IMR-90 (cell line): ENCODE data around the gene IGF2R. TPM values are rescaled to one million over a fixed set of nuclear protein-coding genes. Genes with fewer than 3 reads are reported as not detected.

Experiments used
- ATAC-seq: fragments of 200-7000 bp; cut with Tn5 transposase; 2 replicates; pipeline ENCODE4 v1.9.1; 2020; ENCODE audit warnings: low read depth, mild to moderate bottlenecking, moderate library complexity
- BruUV-seq: library from RNA; stranded (reverse); fragments of 400-500 nt; replicated peaks from 2 replicates; lab custom pipeline; 2021; lab: Mats Ljungman, UMichigan
- CTCF ChIA-PET: fragments of 300-600 bp; formaldehyde crosslinking; extraction: SDS; loops from one replicate; lab custom pipeline; 2021; ENCODE audit warnings: antibody characterized with exemption; lab: Yijun Ruan, JAX
- POLR2A ChIA-PET: fragments of 300-600 bp; sonication (Branson Sonifier 250); formaldehyde crosslinking; loops from one replicate; lab custom pipeline; 2022; ENCODE audit warnings: antibody characterized with exemption; ENCODE audit not compliant: unreplicated experiment; lab: Charles Lee
- DNase-seq: peaks from one replicate; pipeline ENCODE4 v3.0.0; 2013
- H2AFZ ChIP-seq: replicated peaks from 2 replicates; pipeline ENCODE3; 2013; ENCODE audit warnings: low read length, mild to moderate bottlenecking; ENCODE audit not compliant: poor library complexity
- H2AK5ac ChIP-seq: 2 replicates; pipeline ENCODE4 v1.6.1; 2013; ENCODE audit warnings: low read depth, low read length, inconsistent platforms
- H2AK9ac ChIP-seq: replicated peaks from 2 replicates; pipeline ENCODE3; 2013; ENCODE audit warnings: mild to moderate bottlenecking, low read depth, low read length, moderate library complexity; ENCODE audit not compliant: poor library complexity
- H2BK120ac ChIP-seq: 2 replicates; pipeline ENCODE4 v1.6.1; 2013; ENCODE audit warnings: low read depth, low read length, inconsistent platforms
- H2BK15ac ChIP-seq: 3 replicates; pipeline ENCODE4 v1.6.1; 2013; ENCODE audit warnings: low read depth, low read length, inconsistent platforms
- H2BK20ac ChIP-seq: 2 replicates; pipeline ENCODE4 v1.6.1; 2013; ENCODE audit warnings: low read depth, mild to moderate bottlenecking, inconsistent platforms, low read length, moderate library complexity
- H2BK5ac ChIP-seq: 2 replicates; pipeline ENCODE4 v1.6.1; 2013; ENCODE audit warnings: mild to moderate bottlenecking, low read depth, low read length, inconsistent platforms; ENCODE audit not compliant: poor library complexity, severe bottlenecking
- H3K14ac ChIP-seq: replicated peaks from 2 replicates; pipeline ENCODE4 v1.6.1; 2013; ENCODE audit warnings: low read depth, low read length, inconsistent platforms
- H3K18ac ChIP-seq: 2 replicates; pipeline ENCODE4 v1.6.1; 2013; ENCODE audit warnings: low read depth, low read length, control low read depth
- H3K23ac ChIP-seq: 2 replicates; pipeline ENCODE4 v1.6.1; 2013; ENCODE audit warnings: low read depth, low read length, inconsistent platforms
- H3K27ac ChIP-seq: 2 replicates; pipeline ENCODE4 v1.5.1; 2013; ENCODE audit warnings: mild to moderate bottlenecking, control low read depth, low read length; ENCODE audit not compliant: insufficient read depth
- H3K27me3 ChIP-seq: 2 replicates; pipeline ENCODE4 v1.6.1; 2013; ENCODE audit warnings: low read length; ENCODE audit not compliant: control insufficient read depth, insufficient read depth
- H3K36me3 ChIP-seq: 2 replicates; pipeline ENCODE4 v1.6.1; 2013; ENCODE audit warnings: low read length, mixed read lengths; ENCODE audit not compliant: control insufficient read depth, insufficient read depth
- H3K4ac ChIP-seq: 2 replicates; pipeline ENCODE4 v1.6.1; 2013; ENCODE audit warnings: low read depth, low read length, inconsistent platforms
- H3K4me1 ChIP-seq: 2 replicates; pipeline ENCODE4 v1.6.1; 2013; ENCODE audit warnings: low read length, mixed read lengths; ENCODE audit not compliant: control insufficient read depth, insufficient read depth
- H3K4me2 ChIP-seq: 2 replicates; pipeline ENCODE4 v1.6.1; 2013; ENCODE audit warnings: low read depth, mild to moderate bottlenecking, control low read depth, low read length, moderate library complexity
- H3K4me3 ChIP-seq: 2 replicates; pipeline ENCODE4 v1.5.1; 2013; ENCODE audit warnings: low read depth, mild to moderate bottlenecking, control low read depth, low read length, moderate library complexity; ENCODE audit not compliant: insufficient read depth
- H3K56ac ChIP-seq: 2 replicates; pipeline ENCODE4 v1.6.1; 2013; ENCODE audit warnings: low read length, inconsistent platforms; ENCODE audit not compliant: insufficient read depth; ENCODE audit errors: extremely low read depth
- H3K79me1 ChIP-seq, 2 experiments: 2 replicates each; pipeline ENCODE4 v1.6.1; 2013; ENCODE audit warnings: low read length in 2 of 2, inconsistent platforms in 1 of 2, low read depth in 1 of 2
- H3K9ac ChIP-seq: 2 replicates; pipeline ENCODE4 v1.6.1; 2013; ENCODE audit warnings: low read depth, low read length, control low read depth
- H3K9me1 ChIP-seq: 2 replicates; pipeline ENCODE4 v1.6.1; 2013; ENCODE audit warnings: low read length, inconsistent platforms; ENCODE audit not compliant: insufficient read depth
- H3K9me3 ChIP-seq: 2 replicates; pipeline ENCODE4 v1.6.1; 2013; ENCODE audit warnings: low read length; ENCODE audit not compliant: control insufficient read depth, insufficient read depth
- H4K20me1 ChIP-seq: 2 replicates; pipeline ENCODE4 v1.6.1; 2013; ENCODE audit warnings: low read length, inconsistent platforms; ENCODE audit not compliant: insufficient read depth
- H4K5ac ChIP-seq: 2 replicates; pipeline ENCODE4 v1.6.1; 2013; ENCODE audit warnings: mild to moderate bottlenecking, low read depth, low read length, control low read depth
- H4K8ac ChIP-seq, 2 experiments: 2 replicates each; pipeline ENCODE4 v1.6.1; 2013; ENCODE audit warnings: low read depth in 2 of 2, low read length in 2 of 2, control low read depth in 1 of 2, inconsistent platforms in 1 of 2
- H4K91ac ChIP-seq: 2 replicates; pipeline ENCODE4 v1.6.1; 2013; ENCODE audit warnings: low read depth, low read length, inconsistent platforms; ENCODE audit not compliant: insufficient read depth
- CEBPB ChIP-seq: IDR thresholded peaks from 2 replicates; pipeline ENCODE4 v1.6.1; 2012; ENCODE audit warnings: low read depth, low read length, improper control_type of control experiment
- MAFK ChIP-seq: IDR thresholded peaks from 2 replicates; pipeline ENCODE4 v1.6.1; 2012; ENCODE audit warnings: low read depth, low read length, improper control_type of control experiment
- MXI1 ChIP-seq: IDR thresholded peaks from 2 replicates; pipeline ENCODE4 v1.6.1; 2012; ENCODE audit warnings: low read depth, mild to moderate bottlenecking, low read length, moderate library complexity, borderline replicate concordance
- RAD21 ChIP-seq: IDR thresholded peaks from 2 replicates; pipeline ENCODE4 v1.6.1; 2012; ENCODE audit warnings: low read length, improper control_type of control experiment
- WGBS, 2 experiments: methylation state at CpG; one replicate each; pipeline versions ENCODE4 v1.1.5 to v1.1.7; 2013; ENCODE audit warnings: missing lambda C conversion rate in 2 of 2; ENCODE audit not compliant: insufficient read length in 1 of 2; ENCODE audit errors: extremely low coverage in 2 of 2; 5-methylcytosine and 5-hydroxymethylcytosine counted together
- dilution Hi-C: fragments of 300-500 bp; cut with HindIII; formaldehyde crosslinking; loops from one replicate; pipeline ENCODE4 v1.14.3; 2018; ENCODE audit warnings: low sequenced_read_pairs; ENCODE audit not compliant: unreplicated experiment
- in situ Hi-C: fragments of 300-500 bp; cut with MboI; formaldehyde crosslinking; loops from 3 replicates; pipeline ENCODE4 v1.14.3; 2019; ENCODE audit warnings: low sequenced_read_pairs, inconsistent platforms, mixed read lengths
- intact Hi-C: fragments of 100-400 bp; cut with micrococcal nuclease; formaldehyde crosslinking; loops from 2 replicates; pipeline ENCODE4 v1.10.0; 2022
- polyA plus RNA-seq, 3 experiments: library from polyadenylated mRNA; depleted of rRNA; stranded (reverse); fragments of >200 nt; gene quantifications; 2 replicates each; pipeline ENCODE4 v1.2.3, GENCODE V29; 2012; ENCODE audit warnings: low replicate concordance in 1 of 3
- total RNA-seq: library from RNA; depleted of rRNA; stranded (reverse); fragments of >200 nt; gene quantifications from 2 replicates; pipeline ENCODE4 v1.2.3, GENCODE V29; 2012
- TF ChIP-seq, protein P1 (sequence below): conservative IDR thresholded peaks from 2 replicates; pipeline ENCODE4 v1.5.1; 2012; ENCODE audit warnings: mild to moderate bottlenecking, low read depth, low read length, improper control_type of control experiment

Gene IGF2R
- total and polyA plus RNA-seq, 2 of the 4 experiments (the other 2 are of a cell fraction) = 33.2 to 41.4 TPM

- no peak overlapping the region for H2BK120ac ChIP-seq
- WGBS, 2 experiments = no CpG with 5 or more reads among the region's 1 CpG
- no peak overlapping the region for H3K9ac ChIP-seq
- in situ Hi-C loops (no loop called here), intact Hi-C loops (loop anchor here (5.0 kb wide), 1 partner anchor 35 kb away; no protein-coding TSS in a partner anchor), dilution Hi-C loops (no loop called here)
- H3K18ac ChIP-seq = no peak overlapping the region
- H2BK5ac ChIP-seq = no peak overlapping the region
- H4K5ac ChIP-seq = no peak overlapping the region
- no peak overlapping the region for H3K4me2 ChIP-seq
- peaks cover 13% of the 10 kb centered on the region for H3K36me3 ChIP-seq
- POLR2A ChIA-PET = interaction anchor here (1.3 kb wide), 1 partner anchor 23 kb away, joined by 5 read pairs; no protein-coding TSS in a partner anchor
- H3K14ac ChIP-seq = no peak overlapping the region
- no peak overlapping the region for H4K91ac ChIP-seq
- TF ChIP-seq MAFK (no peak), RAD21 (no peak), MXI1 (no peak), CEBPB (no peak)
- TF ChIP-seq, protein P1, sequence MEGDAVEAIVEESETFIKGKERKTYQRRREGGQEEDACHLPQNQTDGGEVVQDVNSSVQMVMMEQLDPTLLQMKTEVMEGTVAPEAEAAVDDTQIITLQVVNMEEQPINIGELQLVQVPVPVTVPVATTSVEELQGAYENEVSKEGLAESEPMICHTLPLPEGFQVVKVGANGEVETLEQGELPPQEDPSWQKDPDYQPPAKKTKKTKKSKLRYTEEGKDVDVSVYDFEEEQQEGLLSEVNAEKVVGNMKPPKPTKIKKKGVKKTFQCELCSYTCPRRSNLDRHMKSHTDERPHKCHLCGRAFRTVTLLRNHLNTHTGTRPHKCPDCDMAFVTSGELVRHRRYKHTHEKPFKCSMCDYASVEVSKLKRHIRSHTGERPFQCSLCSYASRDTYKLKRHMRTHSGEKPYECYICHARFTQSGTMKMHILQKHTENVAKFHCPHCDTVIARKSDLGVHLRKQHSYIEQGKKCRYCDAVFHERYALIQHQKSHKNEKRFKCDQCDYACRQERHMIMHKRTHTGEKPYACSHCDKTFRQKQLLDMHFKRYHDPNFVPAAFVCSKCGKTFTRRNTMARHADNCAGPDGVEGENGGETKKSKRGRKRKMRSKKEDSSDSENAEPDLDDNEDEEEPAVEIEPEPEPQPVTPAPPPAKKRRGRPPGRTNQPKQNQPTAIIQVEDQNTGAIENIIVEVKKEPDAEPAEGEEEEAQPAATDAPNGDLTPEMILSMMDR = no peak
- no peak for DNase-seq
- no peak overlapping the region for H3K23ac ChIP-seq
- H3K4me1 ChIP-seq = peaks cover 2% of the 10 kb centered on the region; the same call in 1 of the 2 replicates
- H3K56ac ChIP-seq = no peak overlapping the region
- BruUV-seq = no TSS peak
- H2BK20ac ChIP-seq = no peak overlapping the region
- H3K79me1 ChIP-seq = peaks cover 26 to 61% of the 10 kb centered on the region in 2 experiments
- no peak for ATAC-seq
- no peak overlapping the region for H3K4ac ChIP-seq
- no peak overlapping the region for H3K4me3 ChIP-seq
- H2AK5ac ChIP-seq = no peak overlapping the region
- H4K20me1 ChIP-seq = peaks cover 57% of the 10 kb centered on the region
- H3K27me3 ChIP-seq = no peaks in the 10 kb centered on the region
- peaks cover 3% of the 10 kb centered on the region; the same call in 1 of the 2 replicates for H3K9me3 ChIP-seq
- H2BK15ac ChIP-seq = no peak overlapping the region
- no peak overlapping the region for H2AFZ ChIP-seq
- H3K27ac ChIP-seq = no peak overlapping the region
- H3K9me1 ChIP-seq = peaks cover 8% of the 10 kb centered on the region; the same call in 1 of the 2 replicates
- CTCF ChIA-PET = no interaction called here
- no peak overlapping the region for H2AK9ac ChIP-seq
- no peak overlapping the region for H4K8ac ChIP-seq
These were observed 38.3 kb downstream of the IGF2R start for GRCh38 chr6:160007145-160007544.
